ENCODE measurements around the gene GRXCR2.

GRCh38 chr5:145919413-145919812 lies 46.6 kb upstream of the GRXCR2 start:
- TF ChIP-seq CTCF (IDR thresholded peaks at IDR 0.05; ENCODE audit: insufficient read depth, low read depth, low read length) (no peak), EZH2 (IDR thresholded peaks at IDR 0.05; ENCODE audit: insufficient read depth, low read length) (no peak)

All from astrocyte (in vitro differentiated cells and primary cell).